PC-9 (cell line): Measurements from ENCODE around the gene SYNJ2BP. TPM values are rescaled to one million over a fixed set of nuclear protein-coding genes. Genes with fewer than 3 reads are reported as not detected.

Source experiments
- BruUV-seq: library from RNA; stranded (reverse); fragments of 400-500 nt; replicated peaks from 2 replicates; lab custom pipeline; 2021; lab: Mats Ljungman, UMichigan
- CTCF ChIA-PET: fragments of 300-600 bp; sonication (Branson Sonifier 250); formaldehyde crosslinking; loops from one replicate; lab custom pipeline; 2022; ENCODE audit warnings: antibody characterized with exemption; lab: Charles Lee
- POLR2A ChIA-PET: fragments of 300-600 bp; sonication (Branson Sonifier 250); formaldehyde crosslinking; loops from one replicate; lab custom pipeline; 2022; ENCODE audit warnings: antibody characterized with exemption; ENCODE audit not compliant: unreplicated experiment; lab: Charles Lee
- DNase-seq, 2 experiments: peaks; one replicate each; pipeline versions ENCODE4 v3.0.0 to v3.0.0-alpha.2; 2015 to 2022; ENCODE audit warnings: mixed read lengths in 1 of 2
- H2AFZ ChIP-seq: fragments of 200-600 bp; sonication (generic); 2 replicates; pipeline ENCODE4 v1.8.1; 2017; ENCODE audit warnings: antibody characterized with exemption
- H3F3A ChIP-seq: fragments of 200-600 bp; sonication (generic); 2 replicates; pipeline ENCODE4 v1.8.1; 2017; ENCODE audit warnings: antibody characterized with exemption, mild to moderate bottlenecking, low read depth; ENCODE audit not compliant: insufficient read depth
- H3K27ac ChIP-seq: fragments of 200-600 bp; sonication (generic); 2 replicates; pipeline ENCODE4 v1.6.1; 2016; ENCODE audit warnings: mixed run types
- H3K27me3 ChIP-seq: fragments of 200-600 bp; sonication (generic); 2 replicates; pipeline ENCODE4 v1.6.1; 2016; ENCODE audit warnings: low read depth, mixed run types; ENCODE audit not compliant: insufficient read depth
- H3K36me3 ChIP-seq: fragments of 200-600 bp; sonication (generic); 2 replicates; pipeline ENCODE4 v1.6.1; 2016; ENCODE audit warnings: low read depth, mixed run types
- H3K4me1 ChIP-seq: fragments of 200-600 bp; sonication (generic); replicated peaks from 2 replicates; pipeline ENCODE4 v1.6.1; 2016; ENCODE audit warnings: mixed run types; ENCODE audit not compliant: insufficient read depth
- H3K4me2 ChIP-seq: fragments of 200-600 bp; sonication (generic); 2 replicates; pipeline ENCODE4 v1.6.1; 2017; ENCODE audit warnings: mixed run types
- H3K4me3 ChIP-seq: fragments of 200-600 bp; sonication (generic); 2 replicates; pipeline ENCODE4 v1.6.1; 2016; ENCODE audit warnings: mixed run types
- H3K79me2 ChIP-seq: fragments of 200-600 bp; sonication (generic); 2 replicates; pipeline ENCODE4 v1.6.1; 2017; ENCODE audit warnings: low read depth, mixed run types
- H3K9me2 ChIP-seq: fragments of 200-600 bp; sonication (generic); 2 replicates; pipeline ENCODE4 v1.8.1; 2017; ENCODE audit warnings: mild to moderate bottlenecking; ENCODE audit not compliant: insufficient read depth
- H3K9me3 ChIP-seq: fragments of 200-600 bp; sonication (generic); 2 replicates; pipeline ENCODE4 v1.8.1; 2016; ENCODE audit warnings: low read depth; ENCODE audit not compliant: insufficient read depth
- H4K20me1 ChIP-seq: fragments of 200-600 bp; sonication (generic); 2 replicates; pipeline ENCODE4 v1.8.1; 2017; ENCODE audit not compliant: insufficient read depth
- EZH2 ChIP-seq: fragments of 200-600 bp; sonication (generic); IDR thresholded peaks from 2 replicates; pipeline ENCODE4 v1.8.0; 2017; ENCODE audit warnings: antibody characterized with exemption, low read depth
- intact Hi-C: fragments of 100-400 bp; cut with micrococcal nuclease; formaldehyde crosslinking; loops from one replicate; pipeline ENCODE4 v1.10.0; 2022; ENCODE audit not compliant: unreplicated experiment
- total RNA-seq: library from RNA; stranded (reverse); gene quantifications from 2 replicates; pipeline ENCODE4 v1.2.3, GENCODE V29; 2021
- TF ChIP-seq, protein P1 (sequence below): fragments of 200-600 bp; sonication (generic); conservative IDR thresholded peaks from 2 replicates; pipeline ENCODE4 v1.6.1; 2017; ENCODE audit warnings: mixed run types, antibody characterized with exemption, mild to moderate bottlenecking, moderate library complexity

The SYNJ2BP gene
- total RNA-seq, 1 experiment from 2014 or later: 30.2 TPM

DNA sequence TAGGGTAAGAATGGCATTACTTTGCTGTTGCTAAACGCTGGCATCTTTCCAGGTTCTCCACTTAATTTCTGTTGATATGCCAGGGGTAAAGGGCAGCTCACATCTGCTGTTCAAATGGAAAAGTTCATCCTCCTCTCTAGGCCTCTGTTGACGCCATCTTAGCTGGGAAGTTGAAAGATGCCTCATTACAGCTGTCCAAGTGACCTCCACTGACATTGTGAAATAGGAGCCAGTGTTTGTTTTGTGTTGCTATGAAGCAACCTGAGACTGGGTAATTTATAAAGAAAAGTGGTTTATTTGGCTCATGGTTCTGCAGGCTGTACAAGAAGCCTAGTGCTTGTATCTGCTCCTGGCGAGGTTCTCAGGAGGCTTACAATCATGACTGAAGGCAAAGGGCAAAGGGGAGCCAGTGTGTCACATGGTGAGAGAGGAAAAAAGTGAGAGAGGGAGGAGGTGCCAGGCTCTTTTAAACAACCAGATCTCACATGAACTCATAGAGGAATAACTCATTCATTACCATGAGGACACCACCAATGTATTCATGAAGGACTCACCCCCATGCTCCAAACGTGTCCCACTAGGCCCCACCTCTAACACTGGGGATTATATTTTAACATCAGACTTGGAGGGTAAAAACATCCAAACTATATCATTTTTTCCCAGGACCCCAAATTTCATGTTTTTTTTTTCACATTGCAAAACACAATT lies 31.9 kb upstream of the SYNJ2BP start:
- Histone ChIP-seq H3K79me2 (no peaks in the 10 kb centered on the region), H3K4me3 (no peak overlapping the region), H4K20me1 (no peaks in the 10 kb centered on the region), H3K27me3 (no peaks in the 10 kb centered on the region), H3K9me3 (no peaks in the 10 kb centered on the region), H2AFZ (no peak overlapping the region), H3K4me2 (no peak overlapping the region), H3K27ac (no peak overlapping the region), H3K36me3 (no peaks in the 10 kb centered on the region), H3F3A (no peaks in the 10 kb centered on the region), H3K4me1 (no peaks in the 10 kb centered on the region), H3K9me2 (no peaks in the 10 kb centered on the region)
- TF ChIP-seq, protein P1, sequence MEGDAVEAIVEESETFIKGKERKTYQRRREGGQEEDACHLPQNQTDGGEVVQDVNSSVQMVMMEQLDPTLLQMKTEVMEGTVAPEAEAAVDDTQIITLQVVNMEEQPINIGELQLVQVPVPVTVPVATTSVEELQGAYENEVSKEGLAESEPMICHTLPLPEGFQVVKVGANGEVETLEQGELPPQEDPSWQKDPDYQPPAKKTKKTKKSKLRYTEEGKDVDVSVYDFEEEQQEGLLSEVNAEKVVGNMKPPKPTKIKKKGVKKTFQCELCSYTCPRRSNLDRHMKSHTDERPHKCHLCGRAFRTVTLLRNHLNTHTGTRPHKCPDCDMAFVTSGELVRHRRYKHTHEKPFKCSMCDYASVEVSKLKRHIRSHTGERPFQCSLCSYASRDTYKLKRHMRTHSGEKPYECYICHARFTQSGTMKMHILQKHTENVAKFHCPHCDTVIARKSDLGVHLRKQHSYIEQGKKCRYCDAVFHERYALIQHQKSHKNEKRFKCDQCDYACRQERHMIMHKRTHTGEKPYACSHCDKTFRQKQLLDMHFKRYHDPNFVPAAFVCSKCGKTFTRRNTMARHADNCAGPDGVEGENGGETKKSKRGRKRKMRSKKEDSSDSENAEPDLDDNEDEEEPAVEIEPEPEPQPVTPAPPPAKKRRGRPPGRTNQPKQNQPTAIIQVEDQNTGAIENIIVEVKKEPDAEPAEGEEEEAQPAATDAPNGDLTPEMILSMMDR: no peak
- no peak for TF ChIP-seq EZH2
- peak in 1 of 2 experiments; percentile 60 for DNase-seq
- BruUV-seq: no TSS peak
- CTCF ChIA-PET: no interaction called here
- intact Hi-C loops: no loop called here
- POLR2A ChIA-PET: no interaction called here

DNA sequence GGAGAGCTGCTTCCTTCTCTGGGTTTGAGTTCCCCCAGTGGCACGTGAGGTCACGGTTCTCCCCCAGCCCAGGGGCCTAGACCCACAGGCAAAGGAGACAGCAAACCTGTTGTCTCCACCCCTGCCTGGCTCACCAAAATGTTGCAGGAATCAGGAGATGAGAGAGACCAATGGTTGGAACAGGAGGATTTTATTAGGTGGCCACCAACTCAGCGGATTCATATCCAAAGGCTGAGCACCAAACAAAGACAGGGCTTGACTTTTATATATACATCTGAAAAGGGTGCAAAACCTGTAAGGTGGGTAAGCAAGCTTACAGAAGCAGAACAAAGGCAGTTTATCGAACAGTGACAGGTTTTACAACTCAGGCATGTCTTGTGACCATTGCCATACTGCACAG lies 25.9 kb upstream of the SYNJ2BP start:
- H2AFZ ChIP-seq: no peak overlapping the region
- no peak overlapping the region for H3K4me2 ChIP-seq
- H3K27me3 ChIP-seq: peaks cover 19% of the 10 kb centered on the region; the same call in 1 of the 2 replicates
- H3K4me3 ChIP-seq: no peak overlapping the region
- ChIA-PET POLR2A (no interaction called here), CTCF (no interaction called here)
- H3K4me1 ChIP-seq: no peaks in the 10 kb centered on the region
- no peak for TF ChIP-seq EZH2
- TF ChIP-seq, protein P1: no peak
- no peaks in the 10 kb centered on the region for H3K79me2 ChIP-seq
- H4K20me1 ChIP-seq: no peaks in the 10 kb centered on the region
- no peaks in the 10 kb centered on the region for H3F3A ChIP-seq
- H3K9me3 ChIP-seq: peaks cover 16% of the 10 kb centered on the region
- DNase-seq: peak in 1 of 2 experiments; percentile 27
- H3K9me2 ChIP-seq: no peaks in the 10 kb centered on the region
- no TSS peak for BruUV-seq
- no peaks in the 10 kb centered on the region for H3K36me3 ChIP-seq
- intact Hi-C loops: no loop called here
- H3K27ac ChIP-seq: no peak overlapping the region

DNA sequence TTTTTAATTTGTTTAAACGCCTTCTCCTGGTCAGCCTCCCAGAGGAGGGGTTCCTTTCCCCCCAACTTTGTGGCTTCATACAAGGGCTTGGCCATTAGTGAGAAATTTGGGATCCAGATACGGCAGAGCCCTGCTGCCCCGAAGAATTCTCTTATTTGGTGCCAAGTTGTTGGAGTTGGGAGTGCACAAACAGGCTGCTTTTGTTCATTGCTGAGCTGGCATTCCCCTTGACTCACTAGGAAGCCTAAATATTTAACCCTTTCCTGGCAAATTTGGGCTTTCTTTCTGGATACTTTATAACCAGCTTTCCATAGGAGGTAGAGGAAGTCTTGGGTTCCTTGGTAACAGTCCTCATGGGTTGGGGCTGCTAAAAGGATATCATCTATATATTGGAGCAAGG lies 24.8 kb upstream of the SYNJ2BP start:
- BruUV-seq: no TSS peak
- ChIA-PET POLR2A (interaction anchor here (0.7 kb wide), 1 partner anchor 94 kb away, joined by 3 read pairs; no protein-coding TSS in a partner anchor), CTCF (no interaction called here)
- Histone ChIP-seq H3K9me2 (no peaks in the 10 kb centered on the region), H4K20me1 (no peaks in the 10 kb centered on the region), H3K27me3 (peaks cover 19% of the 10 kb centered on the region; the same call in 1 of the 2 replicates), H3K4me2 (no peak overlapping the region), H3K36me3 (no peaks in the 10 kb centered on the region), H3K79me2 (no peaks in the 10 kb centered on the region), H3K4me1 (no peaks in the 10 kb centered on the region), H3F3A (no peaks in the 10 kb centered on the region), H2AFZ (no peak overlapping the region), H3K27ac (no peak overlapping the region), H3K4me3 (no peak overlapping the region), H3K9me3 (peaks cover 21% of the 10 kb centered on the region)
- TF ChIP-seq, protein P1: no peak
- no peak for TF ChIP-seq EZH2
- DNase-seq: peak in 1 of 2 experiments; percentile 20
- intact Hi-C loops: no loop called here
